Adipose tissue (tissue), 3 donors: ENCODE data around the gene INSYN1. TPM values are rescaled to one million over a fixed set of nuclear protein-coding genes. Genes with fewer than 3 reads are reported as not detected.
"Not testable (repeated sequence)": the region's sequence is repeated elsewhere in the genome, so short reads cannot be mapped to it uniquely, and the experiment has no call there.

Experiments used
- H3K27ac ChIP-seq: one replicate; pipeline ENCODE4 v1.5.1; 2013; ENCODE audit warnings: low read depth, low read length
- WGBS, 3 donors: extraction: QIAGEN DNeasy Blood & Tissue Kit; methylation state at CpG; one replicate each; pipeline ENCODE4 v1.1.7; 2013; 5-methylcytosine and 5-hydroxymethylcytosine counted together
- polyA plus RNA-seq, 3 donors: library from polyadenylated mRNA; stranded (reverse); fragments of 200-250 nt; gene quantifications; one replicate each; pipeline ENCODE4 v1.2.3, GENCODE V29; 2013
- donor health status: healthy with polysubstance abuse.
- donor health status: Bipolar disorder and iron deficiency.
- donor health status: healthy.

Gene INSYN1, protein sequence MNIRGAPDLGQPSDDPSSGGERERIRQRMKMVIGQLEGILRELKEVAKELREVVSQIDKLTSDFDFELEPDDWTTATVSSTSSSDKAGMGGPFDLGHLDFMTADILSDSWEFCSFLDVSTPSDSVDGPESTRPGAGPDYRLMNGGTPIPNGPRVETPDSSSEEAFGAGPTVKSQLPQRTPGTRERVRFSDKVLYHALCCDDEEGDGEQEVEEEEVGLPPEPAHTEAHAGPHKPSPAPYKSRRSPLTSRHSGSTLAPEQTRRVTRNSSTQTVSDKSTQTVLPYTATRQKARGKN
- 1 to 10 TPM; 1.2 to 2.0 (median 1.3) TPM for polyA plus RNA-seq

DNA sequence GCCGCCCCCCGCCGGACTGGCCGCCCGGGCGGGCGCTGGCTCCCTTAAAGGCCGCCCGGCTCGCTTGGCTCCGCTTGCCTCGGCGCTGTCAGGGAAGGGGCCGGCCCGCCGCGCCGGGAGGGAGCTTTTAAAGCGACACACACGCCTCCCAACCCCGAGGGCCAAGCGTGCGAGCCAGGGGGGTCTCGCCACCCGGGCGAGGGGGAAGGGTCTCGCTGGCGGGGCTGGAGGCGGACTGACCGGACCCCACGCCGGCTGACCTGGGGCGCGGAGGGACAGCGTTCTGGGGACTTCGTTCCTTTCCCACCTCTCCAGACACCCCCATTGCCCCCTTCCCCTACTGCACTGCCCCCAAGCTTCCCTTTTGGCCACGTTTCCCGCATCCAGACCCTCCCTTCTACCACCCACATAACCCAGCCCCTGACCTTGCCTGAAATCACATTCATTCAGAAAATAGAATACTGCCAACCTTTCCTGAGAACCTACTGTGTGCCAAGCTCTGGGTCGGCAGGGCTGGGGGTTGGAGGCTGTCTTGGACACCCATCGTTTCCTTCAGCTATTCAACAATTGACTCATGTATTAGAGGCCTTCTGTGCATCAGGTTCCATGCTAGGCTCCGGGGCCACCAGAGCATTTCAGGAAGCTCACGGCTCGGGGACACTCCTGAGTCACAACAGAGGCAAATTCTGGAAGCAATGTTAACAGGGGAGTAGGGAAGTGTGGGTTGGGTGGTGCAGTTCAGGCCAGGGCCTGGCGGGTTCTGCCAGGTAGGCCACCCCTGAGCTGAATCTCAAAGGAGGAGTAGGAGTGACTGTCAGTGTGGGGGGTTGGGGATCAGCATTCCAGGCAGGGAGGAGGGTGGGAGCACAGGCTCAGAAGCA lies at the start of gene INSYN1:
TSS of gene INSYN1 (minus strand) at position 102 of the 881 bp plus-strand sequence. CDS start 2,221 bp downstream, outside the sequence.
- no peak within 1 kb of the TSS for H3K27ac ChIP-seq
- 12 to 19% (median 16%) methylated on average over 25 to 44 of the region's 44 CpGs for WGBS, 3 donors

DNA sequence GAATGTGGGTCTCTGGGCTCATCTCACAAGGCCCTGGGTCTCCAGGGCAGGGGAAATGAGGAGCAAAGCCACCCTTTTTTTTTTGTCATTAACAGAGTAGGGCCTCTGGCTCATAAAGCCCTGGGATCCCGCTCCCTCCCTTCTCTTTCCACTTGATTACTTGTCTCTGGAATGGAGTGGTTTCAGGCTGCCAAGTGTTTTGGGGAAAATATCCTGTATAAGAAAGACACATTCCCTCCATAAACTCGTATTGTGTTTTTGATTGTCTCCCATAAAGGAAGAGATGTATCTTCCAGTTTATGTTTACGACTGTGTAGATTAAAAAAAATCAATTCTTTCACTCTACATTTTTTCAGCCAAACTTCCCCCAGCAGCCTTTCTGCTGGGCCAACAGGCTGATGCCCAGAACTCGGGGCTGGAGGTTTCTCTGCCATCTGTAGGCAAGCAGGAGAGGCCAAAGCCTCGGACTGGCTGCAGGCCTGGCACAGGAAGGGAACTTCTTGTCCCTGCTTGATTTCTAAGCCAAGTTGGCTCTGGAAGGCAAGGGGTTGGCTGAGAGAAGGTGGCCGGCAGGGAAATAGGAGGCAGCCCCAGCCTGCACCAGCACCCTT lies 49.4 kb upstream of the INSYN1 start:
- H3K27ac ChIP-seq: no peak overlapping the region
- 68 to 72% (median 69%) methylated on average over 6 of the region's 6 CpGs for WGBS, 3 donors

DNA sequence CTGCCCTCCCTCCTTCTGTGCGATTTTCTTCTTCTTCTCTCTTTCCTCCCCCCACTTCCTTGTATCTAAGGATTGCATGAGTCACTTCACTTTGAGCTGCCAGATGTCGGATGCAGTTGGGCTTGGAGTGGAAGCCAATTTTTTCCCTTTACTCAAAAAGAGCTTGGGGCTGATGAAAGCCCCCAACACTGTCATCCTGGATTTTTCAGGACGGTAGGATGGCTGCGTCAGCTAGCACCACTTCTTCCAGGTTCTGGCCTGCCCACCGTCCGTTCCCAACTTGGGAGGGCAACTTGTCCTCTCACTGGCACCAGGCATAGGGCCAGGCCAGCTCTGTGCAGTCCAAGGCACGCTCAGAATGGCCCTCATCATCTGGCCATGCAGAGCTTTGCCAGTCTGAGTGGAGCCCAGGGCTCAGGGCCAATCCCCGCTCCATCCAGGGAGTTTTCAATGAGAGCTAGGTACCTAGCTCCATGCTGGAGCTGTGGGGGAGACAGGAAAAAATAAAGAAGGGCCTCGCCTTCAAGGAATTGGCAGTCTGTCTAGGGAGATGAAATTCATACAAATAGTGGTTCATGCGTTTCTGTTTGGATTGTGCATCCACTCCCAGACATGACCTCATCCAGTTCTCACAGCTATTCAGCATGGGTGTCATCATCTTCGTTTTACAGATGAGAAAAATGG lies 47.7 kb upstream of the INSYN1 start:
- 44 to 71% (median 45%) methylated on average over 11 of the region's 11 CpGs for WGBS, 3 donors
- H3K27ac ChIP-seq: no peak overlapping the region

DNA sequence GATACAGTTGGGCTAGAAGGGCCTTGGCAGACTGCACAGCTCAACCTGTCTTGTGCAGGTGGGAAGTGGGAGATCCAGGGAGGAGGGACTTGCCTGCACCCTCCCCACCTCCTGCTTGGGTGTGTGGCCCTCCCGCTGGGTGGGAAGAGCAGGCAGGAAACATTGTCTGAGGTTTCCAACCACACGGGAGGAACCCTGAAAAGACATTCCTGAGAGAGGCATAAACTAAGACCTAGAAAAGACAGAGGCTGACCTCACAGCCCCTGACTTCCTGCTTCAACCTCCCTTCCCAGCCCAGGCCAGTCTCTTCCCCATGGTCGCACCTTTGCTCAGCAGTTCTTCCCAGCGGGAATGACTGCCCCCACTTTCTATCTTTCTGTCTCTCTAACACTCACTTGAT lies 46.3 kb upstream of the INSYN1 start:
- WGBS, 3 donors: 48 to 79% (median 54%) methylated on average over 4 of the region's 4 CpGs
- no peak overlapping the region for H3K27ac ChIP-seq

DNA sequence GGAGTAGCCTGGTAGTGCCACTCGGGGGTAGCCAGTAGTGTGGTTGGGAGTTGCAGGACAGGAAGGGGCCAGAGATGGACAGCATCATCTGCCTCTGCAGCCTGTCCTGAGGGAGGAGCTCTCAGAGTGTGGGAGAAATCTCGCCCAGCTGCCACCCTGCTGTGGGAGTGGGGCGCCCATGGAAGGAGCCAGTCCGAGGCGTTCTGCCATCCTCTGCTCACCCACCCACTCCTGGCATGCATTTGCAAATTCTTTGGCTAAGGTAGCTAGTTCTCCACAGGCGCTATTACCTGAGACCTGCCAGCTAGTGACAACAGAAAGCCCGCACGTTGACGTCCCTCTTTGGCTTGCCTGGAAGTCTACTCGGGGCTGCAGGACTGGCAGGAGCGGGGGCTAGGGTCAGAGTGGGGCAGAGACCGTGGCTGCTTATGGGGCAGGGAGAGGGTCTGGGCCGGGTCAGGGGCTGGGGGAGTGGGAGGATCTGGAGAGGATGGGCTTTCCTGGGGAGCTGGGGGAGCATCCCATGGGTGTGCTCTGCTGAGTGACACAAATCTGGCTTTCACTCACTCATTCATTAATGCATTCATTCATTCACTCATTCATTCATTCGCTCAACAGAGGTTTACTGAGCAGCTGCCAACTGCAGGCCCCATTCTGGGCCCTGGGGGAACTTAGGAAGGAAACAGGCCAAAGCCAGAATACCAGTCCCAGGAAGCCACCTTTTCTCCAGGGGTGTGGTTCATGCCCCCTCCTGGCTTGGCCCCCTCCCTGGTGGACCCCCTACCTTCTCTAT lies 44.4 kb upstream of the INSYN1 start:
- H3K27ac ChIP-seq: no peak overlapping the region
- 69 to 84% (median 84%) methylated on average over 14 of the region's 14 CpGs for whole genome bisulfite sequencing, 3 donors

DNA sequence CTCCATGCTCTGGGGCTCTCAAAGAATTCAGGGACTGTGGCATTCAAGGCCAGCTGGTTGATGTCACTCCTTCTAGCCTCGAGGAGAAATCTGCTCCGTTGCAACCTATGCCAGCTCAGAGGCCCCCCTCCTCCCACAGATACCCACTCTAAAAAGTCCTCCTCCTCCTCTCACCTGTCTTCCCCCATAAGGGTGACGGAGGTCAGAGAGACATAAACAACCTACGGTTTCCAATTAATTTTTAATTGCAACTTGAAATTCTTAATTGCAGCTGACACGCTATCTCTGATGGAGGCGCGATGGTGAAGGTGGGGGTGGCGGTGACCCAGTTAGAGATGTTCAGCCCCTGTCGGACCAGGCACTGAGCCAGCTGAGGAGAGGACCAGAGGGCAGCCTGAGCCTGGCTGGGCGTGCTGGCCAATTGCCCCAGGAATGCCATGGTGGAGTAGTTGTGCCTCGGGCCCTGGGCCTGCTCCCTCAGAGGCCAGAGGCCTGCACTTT lies 43.2 kb upstream of the INSYN1 start:
- 77 to 82% (median 81%) methylated on average over 11 of the region's 11 CpGs for WGBS, 3 donors

DNA sequence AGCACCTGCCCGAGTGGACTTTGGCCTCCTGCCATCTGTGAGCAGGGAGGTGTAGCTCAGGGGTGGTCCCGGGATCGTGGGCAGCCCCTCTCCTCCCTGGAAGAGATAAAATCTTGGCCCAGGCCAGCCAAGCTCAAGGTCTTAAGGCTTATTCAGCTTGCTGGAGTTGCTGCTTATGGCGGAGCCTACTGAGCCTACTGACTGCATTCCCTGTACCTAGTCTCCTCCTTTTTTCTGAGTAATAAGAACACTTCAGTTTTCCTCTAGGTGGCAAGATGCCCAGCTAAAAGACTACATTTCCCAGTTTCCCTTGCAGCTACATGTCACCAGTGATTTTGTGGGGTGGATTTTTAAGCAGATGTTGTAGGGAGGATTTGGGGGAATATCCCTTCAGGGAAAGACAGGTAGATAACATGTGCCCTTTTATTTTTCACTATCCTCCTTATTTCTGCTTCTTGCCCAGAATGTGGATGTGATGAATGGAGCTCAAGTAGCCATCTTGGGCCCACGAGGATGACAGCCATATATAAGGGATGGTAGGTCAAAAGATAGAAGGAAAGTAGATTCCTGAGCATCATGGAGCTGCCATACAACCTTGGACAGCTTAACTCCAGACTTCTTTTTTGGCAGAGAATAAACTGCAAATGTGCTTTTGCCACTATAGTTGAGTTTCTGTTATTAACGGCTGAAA lies 41.4 kb upstream of the INSYN1 start:
- WGBS, 3 donors: 53 to 79% (median 77%) methylated on average over 6 of the region's 6 CpGs

More for the DNA sequence above, 43.2 kb upstream of the INSYN1 start:
- H3K27ac ChIP-seq: no peak overlapping the region

DNA sequence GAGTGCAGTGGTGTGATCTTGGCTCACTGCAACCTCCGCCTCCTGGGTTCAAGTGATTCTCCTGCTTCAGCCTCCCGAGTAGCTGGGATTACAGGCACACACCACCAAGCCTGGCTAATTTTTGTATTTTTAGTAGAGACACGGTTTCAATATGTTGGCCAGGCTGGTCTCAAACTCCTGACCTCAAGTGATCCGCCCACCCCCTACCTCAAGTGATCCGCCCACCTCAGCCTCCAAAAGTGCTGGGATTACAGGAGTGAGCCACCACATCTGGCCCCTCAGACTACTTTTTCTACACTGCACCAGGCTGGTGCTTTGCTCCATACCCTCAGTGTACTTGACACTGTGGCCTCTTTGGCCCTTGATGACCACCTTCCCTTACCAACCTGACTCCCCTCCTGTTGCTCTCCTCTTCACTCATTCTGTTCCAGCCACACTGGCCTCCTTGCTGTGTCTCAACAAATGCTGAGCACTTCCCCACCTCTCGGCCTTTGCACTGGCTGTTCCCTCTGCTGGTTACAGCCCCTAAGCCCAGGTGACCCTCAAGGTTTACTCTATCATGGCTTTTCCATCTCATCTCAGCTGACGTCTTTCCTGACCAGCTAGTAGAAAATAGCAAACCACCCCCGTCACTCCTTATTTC lies 39.9 kb upstream of the INSYN1 start:
- WGBS, 3 donors: 90 to 92% (median 90%) methylated on average over 8 of the region's 8 CpGs
- H3K27ac ChIP-seq: not testable (repeated sequence)

More for the DNA sequence above, 41.4 kb upstream of the INSYN1 start:
- no peak overlapping the region for H3K27ac ChIP-seq

DNA sequence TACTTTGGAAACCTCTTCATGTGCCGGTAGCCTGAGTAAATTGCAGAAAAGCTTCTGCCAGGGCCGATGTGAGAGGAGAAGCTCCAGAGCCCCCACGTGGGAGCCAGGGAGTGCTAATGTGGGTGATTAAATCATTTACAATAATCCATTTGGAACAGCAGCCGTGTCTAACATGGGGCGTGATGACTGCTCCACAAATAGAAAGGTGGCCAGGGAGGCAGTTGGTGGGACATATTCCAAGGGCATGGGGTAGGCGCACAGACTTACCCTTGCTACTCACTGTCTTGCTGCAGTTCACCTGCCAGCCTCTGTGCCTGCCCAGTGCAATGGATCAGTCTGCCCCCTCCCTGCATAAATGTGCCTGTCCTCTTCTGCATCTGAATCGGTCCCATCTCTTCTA lies 39.3 kb upstream of the INSYN1 start:
- H3K27ac ChIP-seq: no peak overlapping the region
- 49 to 71% (median 66%) methylated on average over 7 of the region's 7 CpGs for WGBS, 3 donors

DNA sequence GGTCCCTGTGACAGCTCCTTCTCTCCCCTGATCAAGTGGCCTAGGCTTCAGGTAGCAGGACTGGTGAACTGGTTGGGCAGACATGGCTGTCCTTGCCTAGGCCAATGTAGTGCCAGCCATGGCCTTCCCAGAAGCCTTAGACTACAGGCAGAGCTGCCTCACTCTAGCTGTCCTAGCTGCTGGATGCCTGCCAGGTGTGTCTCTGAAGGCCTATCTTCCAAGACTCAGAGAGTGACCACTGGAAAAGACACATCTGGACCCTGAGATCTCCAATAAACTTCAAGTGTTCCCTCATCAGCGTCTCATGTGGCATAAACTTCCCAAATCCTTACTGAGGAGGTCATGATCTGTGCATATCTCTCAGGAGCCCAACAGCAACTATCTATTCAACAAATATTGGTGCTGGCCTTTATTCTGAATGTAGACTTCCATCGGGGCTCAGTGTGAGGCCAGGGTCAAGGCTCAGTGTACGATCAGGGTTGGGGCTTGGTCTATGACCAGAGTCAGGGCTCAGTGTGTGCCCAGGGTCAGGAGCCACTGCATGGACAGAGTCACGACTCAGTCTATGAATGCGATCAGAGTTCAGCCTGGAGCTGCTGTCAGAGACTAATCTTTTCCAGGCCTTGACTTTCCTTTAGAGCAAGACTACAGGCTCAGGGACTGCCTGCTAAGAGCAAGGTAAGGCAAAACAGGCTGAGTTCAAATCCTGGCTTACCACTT lies 36.5 kb upstream of the INSYN1 start:
- 77 to 86% (median 85%) methylated on average over 5 of the region's 5 CpGs for WGBS, 3 donors
- no peak overlapping the region for H3K27ac ChIP-seq

DNA sequence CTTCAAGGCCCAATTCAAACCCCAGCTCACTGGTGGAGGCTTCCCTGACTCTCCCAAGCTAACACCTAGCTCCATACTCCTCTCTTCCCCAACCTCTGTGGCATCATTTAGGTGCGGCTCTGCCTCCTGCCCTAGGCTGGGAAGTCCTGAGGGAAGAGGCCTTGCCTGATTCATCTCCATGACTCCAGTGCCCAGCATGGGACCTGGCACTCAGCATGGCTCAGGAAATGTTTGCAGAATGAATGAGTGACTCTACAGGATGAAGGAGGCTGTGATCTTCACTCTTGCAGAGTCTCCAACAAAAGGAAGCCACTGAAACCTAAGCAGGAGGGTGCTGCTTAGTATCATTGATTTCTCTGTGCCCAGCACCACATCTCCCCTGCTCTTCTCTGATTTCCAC lies 34.5 kb upstream of the INSYN1 start:
- no peak overlapping the region for H3K27ac ChIP-seq
- WGBS, 3 donors: 89 to 100% (median 95%) methylated on average over 1 of the region's 1 CpG

DNA sequence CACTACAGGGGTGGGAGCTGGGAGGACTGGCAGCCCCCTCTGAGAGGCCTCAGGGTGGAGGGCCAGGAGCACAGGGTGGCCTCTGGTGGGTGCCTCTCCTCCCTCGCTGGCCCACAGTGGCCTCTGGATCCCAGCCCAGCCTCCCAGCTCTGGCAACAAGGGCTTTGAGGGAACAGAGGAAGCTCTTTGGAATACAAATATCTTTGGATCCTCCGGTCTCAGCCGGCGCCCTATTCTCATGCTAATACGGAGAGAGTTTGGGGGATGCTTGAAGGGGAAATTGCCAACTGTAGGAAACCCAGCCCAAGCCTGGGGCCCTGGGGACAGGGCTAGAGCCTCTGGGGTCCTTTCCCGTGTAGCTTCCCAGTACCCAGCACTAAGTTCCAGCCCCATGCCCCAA lies 33.4 kb upstream of the INSYN1 start:
- no peak overlapping the region for H3K27ac ChIP-seq
- 53 to 67% (median 63%) methylated on average over 6 of the region's 6 CpGs for WGBS, 3 donors

DNA sequence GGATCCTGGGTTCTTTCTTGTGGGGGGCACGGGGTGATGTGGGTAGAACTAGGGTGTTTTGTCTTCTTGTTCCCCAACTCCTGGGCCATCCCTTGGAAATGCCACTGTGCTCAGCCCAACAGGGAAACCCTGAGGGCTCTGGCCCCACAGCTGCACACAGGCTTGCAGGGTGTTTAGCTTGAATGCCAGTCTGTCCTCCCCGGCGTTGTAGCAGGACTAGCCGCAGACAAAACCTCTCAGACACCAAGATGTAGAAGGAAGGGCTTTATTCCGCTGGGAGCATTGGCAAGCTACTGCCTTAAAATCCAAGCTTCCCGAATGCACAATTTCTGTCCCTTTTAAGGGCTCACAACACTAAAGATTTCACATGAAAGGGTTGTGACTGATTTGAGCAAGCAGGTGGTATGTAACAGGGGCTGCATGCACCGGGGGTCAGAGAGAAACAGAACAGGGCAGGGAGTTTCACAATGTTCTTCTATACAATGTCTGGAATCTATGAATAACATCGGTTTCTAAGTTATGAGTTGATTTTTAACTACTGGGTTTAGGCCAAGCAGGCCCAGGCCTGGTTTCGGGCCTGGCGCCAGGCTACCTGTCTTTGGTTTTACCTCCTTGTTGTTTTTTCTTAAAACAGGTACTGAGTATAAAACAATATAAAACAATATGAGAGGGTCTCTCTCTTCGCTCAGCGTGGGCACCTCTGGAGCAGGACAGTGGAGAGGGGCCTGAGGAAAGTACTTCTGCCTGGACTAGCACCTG lies 32.3 kb upstream of the INSYN1 start:
- not testable (repeated sequence) for H3K27ac ChIP-seq
- 65 to 86% (median 81%) methylated on average over 12 of the region's 12 CpGs for WGBS, 3 donors

DNA sequence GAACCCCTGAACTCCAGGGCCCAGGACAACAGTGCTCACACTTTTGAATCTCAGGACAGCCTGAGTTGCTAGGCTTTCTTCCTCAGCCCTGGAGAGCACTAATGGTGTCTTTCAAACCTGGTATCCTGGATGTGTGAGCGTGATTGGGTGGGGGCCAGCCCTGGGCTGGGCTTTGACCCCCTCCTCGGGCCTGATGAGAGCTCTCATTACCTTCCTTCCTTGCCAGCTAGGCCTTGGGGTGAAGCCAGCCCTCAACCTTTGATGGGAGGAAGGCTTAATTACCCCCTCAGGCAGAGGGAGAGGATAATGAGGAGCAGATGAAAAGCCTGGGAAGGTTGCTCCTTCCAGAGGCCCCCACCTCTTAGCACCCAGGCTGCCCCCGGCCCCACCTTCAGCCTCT lies 31.1 kb upstream of the INSYN1 start:
- H3K27ac ChIP-seq: no peak overlapping the region
- 69 to 74% (median 71%) methylated on average over 3 of the region's 3 CpGs for WGBS, 3 donors

DNA sequence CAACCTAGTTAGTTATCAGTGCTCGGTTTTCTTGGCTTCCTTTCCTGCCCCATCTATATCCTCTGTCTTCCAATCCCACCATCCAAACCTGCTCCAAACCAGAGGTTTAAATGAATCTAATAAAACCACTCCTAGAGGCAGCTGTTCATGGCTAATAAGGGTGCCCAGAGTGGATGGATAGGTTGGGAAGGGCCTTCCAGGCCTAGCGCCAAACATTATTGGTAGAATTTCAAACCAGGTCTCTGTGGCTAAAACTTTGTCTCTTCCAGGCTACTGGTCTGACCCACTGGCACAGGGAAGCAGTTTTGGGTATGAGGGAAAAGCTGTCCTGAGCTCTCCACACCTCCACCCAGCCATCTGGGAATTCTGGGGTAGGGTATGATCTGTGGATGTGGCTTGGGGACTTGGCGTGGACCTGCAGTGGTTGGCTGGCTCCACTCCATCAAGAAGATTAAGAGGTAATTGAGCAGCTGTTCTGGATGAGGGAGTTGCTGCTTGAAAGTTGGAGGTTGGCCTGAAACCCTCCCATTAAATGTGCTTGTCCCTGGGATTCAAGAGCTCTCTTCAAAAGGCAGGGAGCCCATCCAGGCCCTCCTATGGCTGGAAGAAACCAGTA lies 29.3 kb upstream of the INSYN1 start:
- no peak overlapping the region for H3K27ac ChIP-seq

More for the DNA sequence above, 29.3 kb upstream of the INSYN1 start:
- WGBS, 3 donors: 74 to 82% (median 75%) methylated on average over 3 of the region's 3 CpGs
